HG03442 (cell line): Measurements from ENCODE around the gene SLC31A1.

Experiments
- ATAC-seq: cut with Tn5 transposase; IDR thresholded peaks from one replicate; pipeline ENCODE4 v1.9.1; 2021; ENCODE audit warnings: mild to moderate bottlenecking, moderate library complexity; ENCODE audit not compliant: unreplicated experiment

Gene SLC31A1

DNA sequence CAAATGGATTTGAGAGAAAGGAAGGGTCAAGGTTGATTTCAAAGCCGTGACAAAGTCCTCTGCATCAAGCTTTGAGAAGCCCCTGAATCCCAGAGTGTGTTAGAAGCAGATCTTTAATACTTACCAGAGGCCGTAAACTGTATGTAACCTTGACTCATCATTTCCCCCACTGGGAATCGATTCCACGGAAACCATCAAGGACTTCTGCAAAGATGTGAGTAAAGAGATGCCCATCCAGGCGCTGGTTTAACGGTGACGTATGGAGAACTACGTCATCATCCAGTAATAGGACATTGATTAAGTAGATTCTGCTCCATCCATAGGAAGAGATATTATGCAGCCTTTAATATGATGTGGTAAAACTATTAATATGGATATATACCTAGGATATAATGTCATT is 80.2 kb downstream of the SLC31A1 start:
- ATAC-seq: no peak

DNA sequence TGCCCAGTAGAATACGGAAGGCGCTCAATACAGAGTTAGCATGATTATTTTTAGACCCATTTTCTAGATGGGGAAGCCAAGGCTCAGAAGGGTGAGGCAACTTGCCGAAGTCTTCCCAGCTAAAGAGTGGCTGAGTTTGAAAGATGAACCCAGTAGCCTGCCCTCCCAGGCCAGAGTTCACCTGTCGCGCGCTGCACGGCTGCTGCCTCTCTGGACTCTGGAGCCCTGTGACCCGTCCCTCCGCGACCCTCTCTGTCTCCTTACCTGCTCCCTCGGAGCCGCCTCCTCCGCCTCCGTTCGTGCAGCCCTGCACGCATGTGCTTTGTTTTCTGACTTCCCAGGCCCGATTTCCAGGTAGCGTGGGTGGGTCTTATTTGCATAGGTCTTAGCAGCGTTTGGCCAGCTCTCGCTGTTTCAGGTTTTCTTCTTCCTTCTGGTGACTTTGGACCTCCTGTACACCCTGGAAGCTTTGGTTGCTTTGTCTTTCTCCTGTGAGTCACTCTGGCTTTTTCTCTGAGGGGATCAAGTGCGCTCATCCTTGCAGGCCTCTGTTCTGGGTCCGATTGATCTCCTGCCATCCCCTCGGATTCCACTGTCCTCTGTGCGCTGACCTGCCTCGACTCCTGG is 81.6 kb downstream of the SLC31A1 start, which contains the start of gene RNF183:
Gene RNF183 (minus strand): TSS at position 585 of the 627 bp plus-strand sequence. CDS start 5,192 bp downstream, outside the sequence.
- ATAC-seq: no peak

GRCh38 chr9:113306566-113306965 is 85.2 kb downstream of the SLC31A1 start:
- ATAC-seq: no peak

DNA sequence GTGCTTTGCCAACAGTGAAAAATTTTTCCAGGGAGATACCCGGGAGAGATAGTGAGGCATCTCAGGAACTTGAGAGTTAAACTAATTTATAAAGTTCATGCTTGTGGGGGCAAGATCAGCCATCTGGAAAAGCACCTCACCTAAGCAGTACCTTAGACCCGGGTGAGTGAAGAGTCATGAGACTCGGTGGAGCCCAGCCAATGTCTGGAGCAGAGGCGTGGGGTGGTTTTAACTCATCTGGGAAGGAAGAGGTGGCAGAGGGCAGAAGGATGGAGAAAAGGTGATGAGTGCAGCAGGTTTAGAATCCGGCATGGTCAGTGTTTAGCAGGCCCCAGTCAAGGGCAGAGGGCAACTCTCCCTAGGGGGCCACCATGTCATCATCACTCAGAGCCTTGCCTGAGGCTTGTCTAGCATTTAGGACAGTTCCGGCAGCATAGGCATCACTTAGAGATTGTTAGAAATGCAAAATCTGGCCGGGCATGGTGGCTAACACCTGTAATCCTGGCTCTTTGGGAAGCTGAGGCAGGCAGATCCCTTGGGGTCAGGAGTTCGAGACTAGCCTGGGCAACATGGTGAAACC is 86.1 kb downstream of the SLC31A1 start:
- no peak for ATAC-seq

- no peak for ATAC-seq
These were observed 88.0 kb downstream of the SLC31A1 start for GRCh38 chr9:113309204-113309813.

DNA sequence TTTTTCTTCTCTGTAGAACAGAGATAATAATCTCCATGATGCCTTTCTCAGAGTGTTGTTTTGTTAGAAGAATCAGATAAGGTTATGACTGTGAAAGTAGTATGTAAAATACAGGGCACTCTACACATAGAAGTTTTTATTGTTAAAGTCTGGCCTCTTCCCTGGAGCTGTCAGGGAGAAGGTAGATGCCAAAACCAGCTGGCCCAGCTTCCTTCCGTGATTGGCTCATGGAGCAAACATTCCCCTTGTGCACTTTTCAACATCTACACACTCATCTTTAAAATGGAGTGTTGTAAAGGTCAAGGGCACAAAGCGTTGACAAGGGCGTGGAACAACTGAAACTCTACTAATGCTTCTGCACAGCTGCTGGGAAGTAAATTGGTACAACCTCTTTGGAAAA is 89.2 kb downstream of the SLC31A1 start:
- no peak for ATAC-seq

GRCh38 chr9:113311961-113312360 is 90.6 kb downstream of the SLC31A1 start:
- no peak for ATAC-seq

DNA sequence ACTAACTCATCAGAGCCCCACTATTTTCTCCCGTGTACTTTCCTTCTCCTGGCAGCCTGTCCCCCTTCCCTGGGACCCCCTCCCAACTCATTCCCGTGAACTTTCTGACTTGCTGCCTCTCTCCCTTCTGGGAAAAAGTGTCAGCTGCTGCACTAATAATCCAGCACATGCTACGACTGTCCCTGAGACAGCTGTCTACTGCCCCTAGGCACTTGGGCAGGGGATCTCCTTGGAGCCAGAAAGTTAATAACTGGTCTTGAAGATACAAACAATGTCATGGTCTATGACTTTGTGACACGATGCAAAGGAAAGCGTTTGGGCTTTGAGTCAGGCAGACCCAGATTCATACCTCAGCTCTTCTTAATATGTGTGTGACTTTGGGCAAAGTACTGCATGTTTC is 91.9 kb downstream of the SLC31A1 start:
- ATAC-seq: no peak
